ENCODE measurements around the gene GNG7.
"Not testable (repeated sequence)": the region's sequence is repeated elsewhere in the genome, so short reads cannot be mapped to it uniquely, and the experiment has no call there.

The GNG7 gene

GRCh38 chr19:2616741-2617392 lies 85.6 kb downstream of the GNG7 start:
- DNase-seq, result peak; percentile 46

GRCh38 chr19:2615782-2616181 lies 86.7 kb downstream of the GNG7 start:
- DNase-seq, result no peak

- peak; percentile 65 for DNase-seq
Observed at GRCh38 chr19:2613507-2614295, 88.8 kb downstream of the GNG7 start.

GRCh38 chr19:2612619-2613249 lies 89.8 kb downstream of the GNG7 start:
- no peak for DNase-seq

- no peak for DNase-seq
Observed at GRCh38 chr19:2611483-2612464, 90.7 kb downstream of the GNG7 start.

GRCh38 chr19:2610637-2611482 lies 91.6 kb downstream of the GNG7 start:
- DNase-seq, result peak; percentile 92

GRCh38 chr19:2609389-2610116 lies 92.9 kb downstream of the GNG7 start:
- no peak for DNase-seq

- not testable (repeated sequence) for DNase-seq
Observed at GRCh38 chr19:2609034-2609388, 93.5 kb downstream of the GNG7 start.

- DNase-seq, result no peak
Observed at GRCh38 chr19:2608602-2608922, 93.9 kb downstream of the GNG7 start.

GRCh38 chr19:2607712-2608601 lies 94.5 kb downstream of the GNG7 start:
- DNase-seq, result peak; percentile 90

- DNase-seq, result not testable (repeated sequence)
Observed at GRCh38 chr19:2606774-2607173, 95.7 kb downstream of the GNG7 start.

GRCh38 chr19:2605889-2606288 lies 96.6 kb downstream of the GNG7 start:
- not testable (repeated sequence) for DNase-seq

GRCh38 chr19:2604747-2605329 lies 97.7 kb downstream of the GNG7 start:
- no peak for DNase-seq

GRCh38 chr19:2603334-2603733 lies 99.2 kb downstream of the GNG7 start:
- no peak for DNase-seq

- DNase-seq, result no peak
Observed at GRCh38 chr19:2602391-2603181, 99.9 kb downstream of the GNG7 start.

GRCh38 chr19:2600914-2601870 lies 101.3 kb downstream of the GNG7 start:
- DNase-seq, result no peak

- no peak for DNase-seq
Observed at GRCh38 chr19:2594319-2594718, 108.2 kb downstream of the GNG7 start.

- DNase-seq, result no peak
Observed at GRCh38 chr19:2592824-2593223, 109.7 kb downstream of the GNG7 start.

Measured in stimulated activated CD4-positive, alpha-beta T cell treated with anti-CD3 and anti-CD28 coated beads, Interleukin-4, amount 100 ng/mL, for 1 hour (primary cell).